OCI-LY7 (cell line): ENCODE data around the gene IGSF8. TPM values are rescaled to one million over a fixed set of nuclear protein-coding genes. Genes with fewer than 3 reads are reported as not detected.

Experiments used
- BruUV-seq: library from RNA; stranded (reverse); fragments of 400-500 nt; replicated peaks from 2 replicates; lab custom pipeline; 2021; lab: Mats Ljungman, UMichigan
- CTCF ChIA-PET: fragments of 300-600 bp; sonication (Branson Sonifier 250); formaldehyde crosslinking; loops from one replicate; lab custom pipeline; 2022; ENCODE audit warnings: antibody characterized with exemption; ENCODE audit not compliant: unreplicated experiment; lab: Charles Lee
- POLR2A ChIA-PET: fragments of 300-600 bp; sonication (Branson Sonifier 250); formaldehyde crosslinking; loops from one replicate; lab custom pipeline; 2022; ENCODE audit warnings: antibody characterized with exemption; lab: Charles Lee
- DNase-seq: peaks from one replicate; pipeline ENCODE4 v3.0.0-alpha.2; 2015; ENCODE audit warnings: low spot score
- H2AFZ ChIP-seq: fragments of 200-600 bp; sonication (generic), shearing (Covaris generic); 2 replicates; pipeline ENCODE4 v1.6.1; 2014; ENCODE audit warnings: mild to moderate bottlenecking, antibody characterized with exemption, low read length, moderate library complexity
- H3K27ac ChIP-seq: fragments of 200-600 bp; sonication (generic); 2 replicates; pipeline ENCODE4 v1.5.1; 2014; ENCODE audit warnings: mixed run types, low read depth, mild to moderate bottlenecking, moderate library complexity, low read length, inconsistent platforms; ENCODE audit not compliant: poor library complexity, severe bottlenecking
- H3K36me3 ChIP-seq: fragments of 200-600 bp; sonication (generic); 2 replicates; pipeline ENCODE4 v1.6.1; 2014; ENCODE audit warnings: mild to moderate bottlenecking, antibody characterized with exemption, low read length, moderate library complexity, mixed read lengths; ENCODE audit not compliant: insufficient read depth
- H3K4me1 ChIP-seq: fragments of 200-600 bp; sonication (generic); 2 replicates; pipeline ENCODE4 v1.5.1; 2014; ENCODE audit warnings: mild to moderate bottlenecking, low read length; ENCODE audit not compliant: insufficient read depth, poor library complexity, severe bottlenecking
- H3K4me2 ChIP-seq: fragments of 200-600 bp; sonication (generic); 2 replicates; pipeline ENCODE4 v1.6.1; 2014; ENCODE audit warnings: mild to moderate bottlenecking, low read length
- H3K4me3 ChIP-seq: fragments of 200-600 bp; sonication (generic); 2 replicates; pipeline ENCODE4 v1.5.1; 2014; ENCODE audit warnings: mild to moderate bottlenecking, low read depth, low read length; ENCODE audit not compliant: poor library complexity, severe bottlenecking
- H3K79me2 ChIP-seq: fragments of 200-600 bp; sonication (generic); 2 replicates; pipeline ENCODE4 v1.6.1; 2016; ENCODE audit warnings: low read depth, mild to moderate bottlenecking, low read length, moderate library complexity, mixed read lengths; ENCODE audit not compliant: insufficient read depth
- H3K9me2 ChIP-seq: fragments of 200-600 bp; sonication (generic); 2 replicates; pipeline ENCODE4 v1.6.1; 2016; ENCODE audit warnings: mild to moderate bottlenecking, low read length, mixed read lengths; ENCODE audit not compliant: insufficient read depth
- H3K9me3 ChIP-seq: fragments of 200-600 bp; sonication (generic); 2 replicates; pipeline ENCODE4 v1.6.1; 2014; ENCODE audit warnings: mild to moderate bottlenecking, mixed run types, low read length, mixed read lengths
- H4K20me1 ChIP-seq: fragments of 200-600 bp; sonication (generic); 2 replicates; pipeline ENCODE4 v1.6.1; 2014; ENCODE audit warnings: mild to moderate bottlenecking, antibody characterized with exemption, low read length, moderate library complexity, mixed read lengths; ENCODE audit not compliant: insufficient read depth
- CTCF ChIP-seq: fragments of 200-600 bp; sonication (generic); conservative IDR thresholded peaks from 2 replicates; pipeline ENCODE4 v1.5.1; 2014; ENCODE audit warnings: mild to moderate bottlenecking, antibody characterized with exemption, low read length, moderate library complexity, mixed read lengths
- EZH2phosphoT487 ChIP-seq: fragments of 200-600 bp; sonication (generic); IDR thresholded peaks from 2 replicates; pipeline ENCODE4 v1.6.1; 2018; ENCODE audit warnings: low read depth, borderline replicate concordance, mild to moderate bottlenecking, mixed run types, antibody characterized with exemption, low read length, moderate library complexity, mixed read lengths
- intact Hi-C: fragments of 100-400 bp; cut with micrococcal nuclease; formaldehyde crosslinking; loops from one replicate; pipeline ENCODE4 v1.10.0; 2022; ENCODE audit not compliant: unreplicated experiment
- total RNA-seq, 2 experiments: library from RNA; depleted of rRNA in 1 of 2; stranded (reverse); fragments of >200 nt in 1 of 2; shearing (Covaris generic) in 1 of 2; gene quantifications; 2 replicates each; pipeline ENCODE4 v1.2.3, GENCODE V29; 2014 to 2022

Gene IGSF8
- total RNA-seq, 2 experiments from 2014 or later = 18.7 to 28.7 TPM

- H3K36me3 ChIP-seq = no peaks in the 10 kb centered on the region
- intact Hi-C loops = no loop called here
- no peak overlapping the region for H3K4me3 ChIP-seq
- H2AFZ ChIP-seq = no peak overlapping the region
- no peak overlapping the region for H3K4me2 ChIP-seq
- H3K79me2 ChIP-seq = no peaks in the 10 kb centered on the region
- TF ChIP-seq CTCF (no peak), EZH2phosphoT487 (no peak)
- no peak for DNase-seq
- no peaks in the 10 kb centered on the region for H4K20me1 ChIP-seq
- CTCF ChIA-PET = no interaction called here
- no peak overlapping the region for H3K27ac ChIP-seq
- POLR2A ChIA-PET = no interaction called here
- no peaks in the 10 kb centered on the region for H3K4me1 ChIP-seq
- no peaks in the 10 kb centered on the region for H3K9me3 ChIP-seq
- no peaks in the 10 kb centered on the region for H3K9me2 ChIP-seq
- no TSS peak for BruUV-seq
Measured at GRCh38 chr1:160129558-160129957, 31.1 kb upstream of the IGSF8 start.

GRCh38 chr1:160129046-160129445, 30.6 kb upstream of the IGSF8 start:
- H4K20me1 ChIP-seq = no peaks in the 10 kb centered on the region
- no peak overlapping the region for H3K4me3 ChIP-seq
- ChIA-PET POLR2A (no interaction called here), CTCF (no interaction called here)
- H3K27ac ChIP-seq = no peak overlapping the region
- no peaks in the 10 kb centered on the region for H3K79me2 ChIP-seq
- no TSS peak for BruUV-seq
- intact Hi-C loops = no loop called here
- H3K36me3 ChIP-seq = no peaks in the 10 kb centered on the region
- H2AFZ ChIP-seq = no peak overlapping the region
- H3K9me2 ChIP-seq = no peaks in the 10 kb centered on the region
- TF ChIP-seq EZH2phosphoT487 = no peak
- TF ChIP-seq CTCF = no peak
- H3K9me3 ChIP-seq = no peaks in the 10 kb centered on the region
- no peaks in the 10 kb centered on the region for H3K4me1 ChIP-seq
- DNase-seq = no peak
- H3K4me2 ChIP-seq = no peak overlapping the region

GRCh38 chr1:160128636-160129035, 30.2 kb upstream of the IGSF8 start:
- H3K36me3 ChIP-seq = no peaks in the 10 kb centered on the region
- no peak overlapping the region for H3K27ac ChIP-seq
- BruUV-seq = no TSS peak
- H3K9me2 ChIP-seq = no peaks in the 10 kb centered on the region
- no peaks in the 10 kb centered on the region for H3K9me3 ChIP-seq
- no peaks in the 10 kb centered on the region for H3K4me1 ChIP-seq
- intact Hi-C loops = no loop called here
- no peak for DNase-seq
- H4K20me1 ChIP-seq = no peaks in the 10 kb centered on the region
- no peaks in the 10 kb centered on the region for H3K79me2 ChIP-seq
- no peak overlapping the region for H3K4me3 ChIP-seq
- POLR2A ChIA-PET = no interaction called here
- H2AFZ ChIP-seq = no peak overlapping the region
- H3K4me2 ChIP-seq = no peak overlapping the region
- TF ChIP-seq EZH2phosphoT487 (no peak), CTCF (no peak)
- CTCF ChIA-PET = no interaction called here
